Hepatocyte (in vitro differentiated cells): ENCODE measurements around the gene CD300LB. TPM values are rescaled to one million over a fixed set of nuclear protein-coding genes. Genes with fewer than 3 reads are reported as not detected.

Source experiments
- DNase-seq: peaks from one replicate; pipeline ENCODE4 v3.0.0-alpha.2; 2016; ENCODE audit warnings: low spot score
- H2AFZ ChIP-seq: fragments of 200-600 bp; sonication (generic); 2 replicates; pipeline ENCODE4 v1.6.0; 2016; ENCODE audit warnings: antibody characterized with exemption, mild to moderate bottlenecking
- H3K27ac ChIP-seq: fragments of 200-600 bp; sonication (generic); 2 replicates; pipeline ENCODE4 v1.5.1; 2016; ENCODE audit warnings: mild to moderate bottlenecking
- H3K27me3 ChIP-seq: fragments of 200-600 bp; sonication (generic); 2 replicates; pipeline ENCODE4 v1.6.1; 2016
- H3K36me3 ChIP-seq: fragments of 200-600 bp; sonication (generic); replicated peaks from 2 replicates; pipeline ENCODE4 v1.5.1; 2016; ENCODE audit warnings: low read depth; ENCODE audit not compliant: insufficient read depth
- H3K4me1 ChIP-seq: fragments of 200-600 bp; sonication (generic); 2 replicates; pipeline ENCODE4 v1.5.1; 2016; ENCODE audit warnings: mild to moderate bottlenecking, moderate library complexity; ENCODE audit not compliant: insufficient read depth
- H3K4me2 ChIP-seq: fragments of 200-600 bp; sonication (generic); 2 replicates; pipeline ENCODE4 v1.6.0; 2016
- H3K4me3 ChIP-seq: fragments of 200-600 bp; sonication (generic); 2 replicates; pipeline ENCODE4 v1.5.1; 2016; ENCODE audit warnings: mild to moderate bottlenecking
- H3K79me2 ChIP-seq: fragments of 200-600 bp; sonication (generic); 2 replicates; pipeline ENCODE4 v1.6.0; 2017; ENCODE audit warnings: mild to moderate bottlenecking
- H3K9me2 ChIP-seq: fragments of 200-600 bp; sonication (generic); replicated peaks from 2 replicates; pipeline ENCODE4 v1.6.0; 2017; ENCODE audit warnings: mild to moderate bottlenecking; ENCODE audit not compliant: insufficient read depth
- H3K9me3 ChIP-seq: fragments of 200-600 bp; sonication (generic); 2 replicates; pipeline ENCODE4 v1.5.1; 2016; ENCODE audit warnings: low read depth, mild to moderate bottlenecking
- H4K20me1 ChIP-seq: fragments of 200-600 bp; sonication (generic); 2 replicates; pipeline ENCODE4 v1.6.0; 2016; ENCODE audit warnings: mild to moderate bottlenecking; ENCODE audit not compliant: insufficient read depth, poor library complexity, severe bottlenecking
- EZH2 ChIP-seq: fragments of 200-600 bp; sonication (generic); IDR thresholded peaks from 2 replicates; pipeline ENCODE4 v1.6.1; 2016; ENCODE audit warnings: antibody characterized with exemption, mild to moderate bottlenecking, borderline replicate concordance
- EZH2phosphoT487 ChIP-seq: fragments of 200-600 bp; sonication (generic); IDR thresholded peaks from one replicate; pipeline ENCODE4 v1.6.1; 2018; ENCODE audit warnings: antibody characterized with exemption, mild to moderate bottlenecking, low read depth, moderate library complexity; ENCODE audit not compliant: unreplicated experiment, severe bottlenecking
- WGBS: methylation state at CpG from one replicate; pipeline ENCODE4 v1.1.6; 2016; ENCODE audit warnings: low lambda C conversion rate; ENCODE audit errors: missing lambda C conversion rate; 5-methylcytosine and 5-hydroxymethylcytosine counted together
- polyA plus RNA-seq: library from polyadenylated mRNA; unstranded; fragments of >200 nt; fragmentation: Nextera tagmentation; extraction: Ambion mirVana; gene quantifications from 2 replicates; pipeline ENCODE4 v1.2.1, GENCODE V29; 2016
- total RNA-seq: library from RNA; depleted of rRNA; stranded (reverse); fragments of >200 nt; gene quantifications from 2 replicates; pipeline ENCODE4 v1.2.3, GENCODE V29; 2014
- TF ChIP-seq, protein P1 (sequence below): fragments of 200-600 bp; sonication (generic); IDR thresholded peaks from 2 replicates; pipeline ENCODE4 v1.5.1; 2016; ENCODE audit warnings: antibody characterized with exemption, mild to moderate bottlenecking; ENCODE audit not compliant: poor library complexity

Gene CD300LB
- total and polyA plus RNA-seq, 2 experiments from 2014 or later: not detected

- H3K27ac ChIP-seq: no peak overlapping the region
- no peaks in the 10 kb centered on the region for H3K27me3 ChIP-seq
- no peak overlapping the region for H3K4me2 ChIP-seq
- DNase-seq: no peak
- TF ChIP-seq EZH2 (no peak), EZH2phosphoT487 (no peak)
- TF ChIP-seq, protein P1, sequence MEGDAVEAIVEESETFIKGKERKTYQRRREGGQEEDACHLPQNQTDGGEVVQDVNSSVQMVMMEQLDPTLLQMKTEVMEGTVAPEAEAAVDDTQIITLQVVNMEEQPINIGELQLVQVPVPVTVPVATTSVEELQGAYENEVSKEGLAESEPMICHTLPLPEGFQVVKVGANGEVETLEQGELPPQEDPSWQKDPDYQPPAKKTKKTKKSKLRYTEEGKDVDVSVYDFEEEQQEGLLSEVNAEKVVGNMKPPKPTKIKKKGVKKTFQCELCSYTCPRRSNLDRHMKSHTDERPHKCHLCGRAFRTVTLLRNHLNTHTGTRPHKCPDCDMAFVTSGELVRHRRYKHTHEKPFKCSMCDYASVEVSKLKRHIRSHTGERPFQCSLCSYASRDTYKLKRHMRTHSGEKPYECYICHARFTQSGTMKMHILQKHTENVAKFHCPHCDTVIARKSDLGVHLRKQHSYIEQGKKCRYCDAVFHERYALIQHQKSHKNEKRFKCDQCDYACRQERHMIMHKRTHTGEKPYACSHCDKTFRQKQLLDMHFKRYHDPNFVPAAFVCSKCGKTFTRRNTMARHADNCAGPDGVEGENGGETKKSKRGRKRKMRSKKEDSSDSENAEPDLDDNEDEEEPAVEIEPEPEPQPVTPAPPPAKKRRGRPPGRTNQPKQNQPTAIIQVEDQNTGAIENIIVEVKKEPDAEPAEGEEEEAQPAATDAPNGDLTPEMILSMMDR: no peak
- H3K79me2 ChIP-seq: no peaks in the 10 kb centered on the region
- H3K4me1 ChIP-seq: no peaks in the 10 kb centered on the region
- H3K4me3 ChIP-seq: no peak overlapping the region
- no peaks in the 10 kb centered on the region for H4K20me1 ChIP-seq
- no peaks in the 10 kb centered on the region for H3K9me2 ChIP-seq
- no peaks in the 10 kb centered on the region for H3K9me3 ChIP-seq
- 83% methylated on average over 3 of the region's 3 CpGs for WGBS
- no peaks in the 10 kb centered on the region for H3K36me3 ChIP-seq
- H2AFZ ChIP-seq: no peak overlapping the region
These were observed 8.0 kb downstream of the CD300LB start for GRCh38 chr17:74523308-74523707.

GRCh38 chr17:74522381-74523105, 8.7 kb downstream of the CD300LB start:
- DNase-seq: no peak
- WGBS: 80% methylated on average over 10 of the region's 10 CpGs
- H3K27ac ChIP-seq: no peak overlapping the region

DNA sequence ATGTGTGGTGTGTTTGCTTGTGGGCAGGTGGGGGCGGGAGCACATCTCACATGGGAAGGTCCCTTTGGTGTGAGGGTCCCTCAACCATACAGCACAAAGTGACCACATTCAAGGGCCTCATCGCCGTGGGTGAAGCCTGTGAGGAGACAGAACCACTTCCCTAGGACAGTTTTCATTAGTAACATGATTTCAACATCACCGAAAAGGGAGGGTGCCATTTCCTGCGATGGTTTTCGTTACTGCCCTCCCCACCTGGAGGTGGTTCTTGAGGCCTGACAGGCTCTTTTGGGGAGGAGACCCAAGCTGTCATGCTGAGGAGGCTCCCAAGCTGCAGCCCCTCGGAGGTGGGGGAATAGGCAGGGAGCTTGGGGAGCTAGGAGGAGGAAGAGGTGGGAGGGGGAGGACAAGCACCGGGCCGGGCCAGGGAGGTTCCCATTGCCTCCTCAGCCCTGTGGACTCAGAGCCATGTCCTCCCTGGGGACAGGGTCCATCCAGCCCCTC, 9.5 kb downstream of the CD300LB start:
- WGBS: 87% methylated on average over 7 of the region's 9 CpGs

More at GRCh38 chr17:74522381-74523105, 8.7 kb downstream of the CD300LB start:
- no peaks in the 10 kb centered on the region for H3K9me2 ChIP-seq
- H3K4me2 ChIP-seq: no peak overlapping the region
- no peak overlapping the region for H2AFZ ChIP-seq
- no peak overlapping the region for H3K4me3 ChIP-seq
- TF ChIP-seq, protein P1: no peak
- TF ChIP-seq EZH2phosphoT487 (no peak), EZH2 (no peak)
- no peaks in the 10 kb centered on the region for H3K36me3 ChIP-seq
- no peaks in the 10 kb centered on the region for H3K27me3 ChIP-seq
- no peaks in the 10 kb centered on the region for H4K20me1 ChIP-seq
- no peaks in the 10 kb centered on the region for H3K9me3 ChIP-seq
- no peaks in the 10 kb centered on the region for H3K79me2 ChIP-seq
- no peaks in the 10 kb centered on the region for H3K4me1 ChIP-seq

More for the DNA sequence above, 9.5 kb downstream of the CD300LB start:
- Histone ChIP-seq H2AFZ (no peak overlapping the region), H3K36me3 (no peaks in the 10 kb centered on the region), H3K4me2 (no peak overlapping the region), H3K4me3 (no peak overlapping the region), H3K27ac (no peak overlapping the region), H4K20me1 (no peaks in the 10 kb centered on the region), H3K9me3 (no peaks in the 10 kb centered on the region), H3K4me1 (no peaks in the 10 kb centered on the region), H3K27me3 (no peaks in the 10 kb centered on the region), H3K79me2 (no peaks in the 10 kb centered on the region), H3K9me2 (no peaks in the 10 kb centered on the region)
- no peak for DNase-seq
- no peak for TF ChIP-seq EZH2
- TF ChIP-seq, protein P1: no peak
- TF ChIP-seq EZH2phosphoT487: no peak
